Spleen (tissue), 11 donors: ENCODE measurements around the gene MFAP5. TPM values are rescaled to one million over a fixed set of nuclear protein-coding genes. Genes with fewer than 3 reads are reported as not detected.
A peak's percentile ranks its signal among the peaks of the same experiment; 100 is the strongest.

Experiments used
- DNase-seq: peaks from one replicate; pipeline ENCODE4 v3.0.0-alpha.2; 2020
- H3K27ac ChIP-seq, 8 donors: fragments of 200-600 bp; sonication (generic) in 7 of 8; 1 replicate in 4 of 8; 2 replicates in 4 of 8; pipeline versions ENCODE4 v1.5.0 to v1.8.0; 2016 to 2021; ENCODE audit warnings: inconsistent platforms in 4 of 8, mild to moderate bottlenecking in 4 of 8, moderate library complexity in 1 of 8
- H3K27me3 ChIP-seq, 7 donors: fragments of 200-600 bp; sonication (generic) in 6 of 7; replicated peaks in 1 of 7; 1 replicate in 4 of 7; 2 replicates in 3 of 7; pipeline versions ENCODE4 v1.5.0 to v1.8.0; 2016 to 2021; ENCODE audit warnings: inconsistent platforms in 3 of 7, mild to moderate bottlenecking in 1 of 7
- H3K36me3 ChIP-seq, 6 donors: fragments of 200-600 bp; sonication (generic) in 5 of 6; 1 replicate in 4 of 6; 2 replicates in 2 of 6; pipeline versions ENCODE4 v1.5.0 to v1.8.0; 2016 to 2021; ENCODE audit warnings: inconsistent platforms in 2 of 6
- H3K4me1 ChIP-seq, 6 donors: fragments of 200-600 bp; sonication (generic) in 5 of 6; 1 replicate in 3 of 6; 2 replicates in 3 of 6; pipeline versions ENCODE4 v1.5.0 to v1.8.0; 2016 to 2021; ENCODE audit warnings: inconsistent platforms in 3 of 6
- H3K4me3 ChIP-seq, 8 donors: fragments of 200-600 bp; sonication (generic) in 7 of 8; 1 replicate in 4 of 8; 2 replicates in 4 of 8; pipeline versions ENCODE4 v1.5.0 to v1.8.0; 2016 to 2021; ENCODE audit warnings: inconsistent platforms in 4 of 8, mild to moderate bottlenecking in 4 of 8, moderate library complexity in 2 of 8
- H3K9me3 ChIP-seq, 8 donors: fragments of 200-600 bp; sonication (generic) in 7 of 8; 1 replicate in 4 of 8; 2 replicates in 4 of 8; pipeline versions ENCODE4 v1.5.0 to v1.8.0; 2016 to 2021; ENCODE audit warnings: inconsistent platforms in 4 of 8
- CTCF ChIP-seq, 11 experiments: fragments of 200-600 bp in 7 of 11; fragments of 450-650 bp in 4 of 11; sonication (generic) in 4 of 11; IDR thresholded peaks in 8 of 11; conservative IDR thresholded peaks in 3 of 11; 1 replicate in 7 of 11; 2 replicates in 4 of 11; pipeline versions ENCODE4 v1.4.0 to v1.8.0; 2016 to 2021; ENCODE audit warnings: antibody characterized with exemption in 11 of 11, inconsistent platforms in 4 of 11, mild to moderate bottlenecking in 1 of 11
- POLR2A ChIP-seq, 3 donors: fragments of 450-650 bp; IDR thresholded peaks; one replicate each; pipeline ENCODE4 v1.5.1; 2017; ENCODE audit warnings: antibody characterized with exemption in 3 of 3, mild to moderate bottlenecking in 1 of 3
- POLR2AphosphoS5 ChIP-seq, 3 donors: sonication (generic); formaldehyde crosslinking; IDR thresholded peaks; one replicate each; pipeline ENCODE4 v1.5.1; 2017; ENCODE audit warnings: antibody characterized with exemption in 3 of 3
- WGBS, 5 donors: extraction: QIAGEN DNeasy Blood & Tissue Kit in 3 of 5; methylation state at CpG; one replicate each; pipeline versions ENCODE4 v1.1.5 to v1.1.7; 2013 to 2018; 5-methylcytosine and 5-hydroxymethylcytosine counted together
- intact Hi-C: fragments of 100-400 bp; cut with DNase I; formaldehyde crosslinking; loops from one replicate; pipeline ENCODE4 v1.15.0; 2023; ENCODE audit warnings: low total_unique reads
- polyA plus RNA-seq, 3 donors: library from polyadenylated mRNA; stranded (reverse); fragments of 200-250 nt; gene quantifications; one replicate each; pipeline ENCODE4 v1.2.1, GENCODE V29; 2013
- total RNA-seq, 7 donors: library from RNA; depleted of rRNA in 3 of 7; stranded (reverse); fragments of >200 nt in 3 of 7; fragmentation: NEBNext Ultra II Directional in 4 of 7; extraction: Animal tissue kit (Norgen Biotek cat#: 25700) in 4 of 7; gene quantifications; one replicate each; pipeline versions ENCODE4 v1.1.0 to v1.2.1, GENCODE V29; 2016 to 2021
- donor health status: healthy with polysubstance abuse.
- donor health status: DM: no; HTN: no; CAD: no; lungs with moderate emphysema.
- donor health status: DM: no; HTN: no; CAD: no.
- donor health status: Bipolar disorder and iron deficiency.
- donor health status: healthy.
- donor health status: DM: no; HTN: no; CAD: no.
- donor health status: DM: yes; HTN: yes; CAD: no.

The MFAP5 gene
- total and polyA plus RNA-seq, 10 donors, result 0.57 to 14.3 (median 3.3) TPM

- intact Hi-C loops, result no loop called here
- no peak overlapping the region for H3K4me3 ChIP-seq
- H3K27me3 ChIP-seq, result peaks cover 0 to 4% (median 0%) of the 10 kb centered on the region in 7 donors
- no peak for DNase-seq
- H3K27ac ChIP-seq, result no peak overlapping the region
- 85 to 94% (median 92%) methylated on average over 6 of the region's 6 CpGs for WGBS, 5 donors
- H3K9me3 ChIP-seq, result no peaks in the 10 kb centered on the region
- TF ChIP-seq POLR2A (IDR thresholded peaks at IDR 0.05), result no peak
- no peaks in the 10 kb centered on the region for H3K36me3 ChIP-seq
- H3K4me1 ChIP-seq, result peaks cover 6 to 50% (median 29%) of the 10 kb centered on the region in 6 donors
Measured at GRCh38 chr12:8701046-8701660, 38.5 kb upstream of the MFAP5 start.

- peak overlapping the region in 1 of 8 donors; percentile 3 for H3K4me3 ChIP-seq
- TF ChIP-seq POLR2A (IDR thresholded peaks at IDR 0.05), result no peak
- TF ChIP-seq CTCF (IDR thresholded peaks at IDR 0.05 in 8 of 11, conservative IDR thresholded peaks at IDR 0.05 in 3 of 11), result no peak
- TF ChIP-seq POLR2AphosphoS5 (IDR thresholded peaks at IDR 0.05), result no peak
- H3K9me3 ChIP-seq, result no peaks in the 10 kb centered on the region
- H3K27ac ChIP-seq, result peak overlapping the region in 2 of 8 donors; percentile 1 to 8
- 12 to 26% (median 21%) methylated on average over 4 of the region's 4 CpGs for WGBS, 5 donors
- intact Hi-C loops, result no loop called here
- no peaks in the 10 kb centered on the region for H3K36me3 ChIP-seq
- H3K4me1 ChIP-seq, result peaks cover 6 to 50% (median 29%) of the 10 kb centered on the region in 6 donors
- H3K27me3 ChIP-seq, result peaks cover 0 to 4% (median 0%) of the 10 kb centered on the region in 7 donors
- DNase-seq, result no peak
Measured at GRCh38 chr12:8699714-8700113, 37.1 kb upstream of the MFAP5 start.

- Histone ChIP-seq H3K27ac (peak overlapping the region in 5 of 8 donors; percentile 88 to 96 (median 92)), H3K4me3 (peak overlapping the region; percentile 81 to 97 (median 86)), H3K9me3 (no peaks in the 10 kb centered on the region), H3K4me1 (peaks cover 6 to 50% (median 29%) of the 10 kb centered on the region in 6 donors), H3K36me3 (no peaks in the 10 kb centered on the region), H3K27me3 (peaks cover 0 to 4% (median 0%) of the 10 kb centered on the region in 7 donors)
- DNase-seq, result no peak
- intact Hi-C loops, result no loop called here
- 7 to 23% (median 13%) methylated on average over 2 of the region's 2 CpGs for WGBS, 5 donors
- TF ChIP-seq POLR2A (IDR thresholded peaks at IDR 0.05) (no peak), CTCF (IDR thresholded peaks at IDR 0.05 in 8 of 11, conservative IDR thresholded peaks at IDR 0.05 in 3 of 11) (no peak), POLR2AphosphoS5 (IDR thresholded peaks at IDR 0.05) (no peak)
Measured at GRCh38 chr12:8698879-8699278, 36.3 kb upstream of the MFAP5 start.

GRCh38 chr12:8698132-8698851 is 35.7 kb upstream of the MFAP5 start:
- no peaks in the 10 kb centered on the region for H3K36me3 ChIP-seq
- H3K27me3 ChIP-seq, result peaks cover 0 to 4% (median 0%) of the 10 kb centered on the region in 7 donors
- peaks cover 6 to 50% (median 29%) of the 10 kb centered on the region in 6 donors for H3K4me1 ChIP-seq
- H3K4me3 ChIP-seq, result peak overlapping the region; percentile 81 to 97 (median 86)
- DNase-seq, result peak; percentile 92
- WGBS, 5 donors, result 0 to 1% (median 1%) methylated on average over 25 to 78 of the region's 85 CpGs
- H3K9me3 ChIP-seq, result no peaks in the 10 kb centered on the region
- H3K27ac ChIP-seq, result peak overlapping the region; percentile 80 to 96 (median 90)
- intact Hi-C loops, result no loop called here
- no peak for TF ChIP-seq POLR2A (IDR thresholded peaks at IDR 0.05)
- peak; percentile 5 to 43 (median 13) for TF ChIP-seq POLR2AphosphoS5 (IDR thresholded peaks at IDR 0.05)
